T47D (cell line): ENCODE results near the gene CTSW.

Experiments used
- DNase-seq, 2 experiments: peaks; one replicate each; pipeline versions ENCODE4 v3.0.0 to v3.0.0-alpha.2; 2011 to 2012; ENCODE audit warnings: low read depth in 1 of 2, low spot score in 1 of 2
- JUND ChIP-seq: IDR thresholded peaks from 2 replicates; pipeline ENCODE4 v1.6.1; 2012; ENCODE audit warnings: low read depth
- in situ Hi-C: cut with HindIII; loops from 2 replicates; pipeline ENCODE4 v1.10.0; 2016; ENCODE audit warnings: low sequenced_read_pairs, low pct_unique_long_range_greater_than_20kb

The CTSW gene

GRCh38 chr11:65927904-65928397, 48.3 kb downstream of the CTSW start:
- TF ChIP-seq JUND = no peak
- in situ Hi-C loops = no loop called here
- DNase-seq = no peak

DNA sequence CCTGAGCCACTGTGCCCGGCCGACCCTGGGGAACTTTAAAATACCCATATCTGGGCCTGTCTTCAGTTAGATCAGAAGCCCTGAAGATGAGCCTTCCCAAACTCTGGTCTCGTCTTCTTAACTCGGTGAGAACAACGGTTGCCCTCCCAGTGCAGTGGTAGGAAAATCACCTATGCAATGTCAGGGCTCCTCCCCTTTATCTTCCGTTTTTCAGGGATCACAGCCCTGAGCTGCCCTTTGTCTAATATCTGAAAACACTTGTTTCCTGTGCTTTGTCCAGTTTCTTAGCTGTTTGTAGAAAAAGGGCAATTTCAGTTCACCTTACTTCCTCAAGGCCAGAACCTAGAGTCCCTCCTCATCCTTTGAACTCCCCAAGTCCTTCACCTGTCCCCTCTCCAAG, 49.0 kb downstream of the CTSW start:
- TF ChIP-seq JUND = no peak
- in situ Hi-C loops = no loop called here
- no peak for DNase-seq

DNA sequence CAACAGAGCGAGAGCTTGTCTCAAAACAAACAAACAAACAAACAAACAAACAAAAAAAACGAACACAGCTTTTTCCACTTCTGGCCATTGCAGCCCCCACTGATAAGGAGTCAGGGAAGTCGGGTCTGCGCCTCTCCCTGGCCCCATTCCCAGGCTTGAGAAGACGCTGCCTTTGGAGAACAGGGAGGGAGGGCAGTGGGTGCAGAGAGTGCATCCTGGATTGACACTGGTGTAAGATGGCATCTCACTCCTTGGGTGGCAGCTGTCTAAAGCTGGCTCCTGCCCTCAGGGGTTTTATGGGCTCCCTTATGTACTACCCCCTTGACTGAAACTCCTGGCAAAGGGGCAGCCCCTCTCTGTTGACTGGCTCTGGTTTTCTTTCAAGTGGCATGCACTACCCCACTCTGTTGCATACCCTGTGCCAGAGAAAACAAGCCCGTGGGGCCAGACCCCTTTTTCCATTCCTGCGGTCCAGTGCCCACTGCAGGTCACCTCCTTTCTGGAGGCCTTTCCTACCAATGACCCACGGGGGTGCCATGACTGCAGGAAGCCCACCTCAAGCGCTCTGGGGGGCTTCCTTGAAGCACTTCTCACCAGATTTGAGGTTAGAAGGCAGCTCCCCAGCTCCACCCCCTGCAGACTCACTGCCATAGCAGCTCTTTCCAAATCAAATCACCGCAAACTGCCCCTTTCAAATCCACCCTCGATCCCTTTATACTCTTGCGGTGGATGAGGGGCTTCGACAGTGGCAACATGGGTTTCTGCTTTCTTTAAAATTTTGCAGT, 52.3 kb downstream of the CTSW start:
- no peak for TF ChIP-seq JUND
- in situ Hi-C loops = no loop called here

DNA sequence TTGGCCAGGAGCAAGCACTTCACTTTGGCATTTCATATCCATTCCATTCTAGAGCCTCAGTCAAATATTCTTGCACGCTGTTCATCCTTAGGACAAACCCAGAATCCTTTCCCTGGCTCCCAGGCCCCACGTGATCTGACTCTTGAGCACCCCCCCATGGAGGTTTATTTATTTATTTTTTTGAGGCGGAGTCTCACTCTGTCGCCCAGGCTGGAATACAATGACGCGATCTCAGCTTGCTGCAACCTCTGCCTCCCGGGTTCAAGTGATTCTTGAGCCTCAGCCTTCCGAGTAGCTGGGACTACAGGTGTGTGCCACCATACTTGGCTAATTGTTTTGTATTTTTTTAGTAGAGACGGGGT, 52.9 kb downstream of the CTSW start:
- no peak for TF ChIP-seq JUND
- peak in 1 of 2 experiments; percentile 74 for DNase-seq
- in situ Hi-C loops = no loop called here

More for the DNA sequence above, 52.3 kb downstream of the CTSW start:
- no peak for DNase-seq
